HG02870 (cell line): ENCODE results near the gene LAMB1.

Source experiments
- ATAC-seq: cut with Tn5 transposase; IDR thresholded peaks from one replicate; pipeline ENCODE4 v1.9.1; 2021; ENCODE audit warnings: mild to moderate bottlenecking, moderate library complexity; ENCODE audit not compliant: unreplicated experiment

Gene LAMB1

GRCh38 chr7:108018668-108019067, 15.7 kb upstream of the LAMB1 start:
- ATAC-seq: no peak

DNA sequence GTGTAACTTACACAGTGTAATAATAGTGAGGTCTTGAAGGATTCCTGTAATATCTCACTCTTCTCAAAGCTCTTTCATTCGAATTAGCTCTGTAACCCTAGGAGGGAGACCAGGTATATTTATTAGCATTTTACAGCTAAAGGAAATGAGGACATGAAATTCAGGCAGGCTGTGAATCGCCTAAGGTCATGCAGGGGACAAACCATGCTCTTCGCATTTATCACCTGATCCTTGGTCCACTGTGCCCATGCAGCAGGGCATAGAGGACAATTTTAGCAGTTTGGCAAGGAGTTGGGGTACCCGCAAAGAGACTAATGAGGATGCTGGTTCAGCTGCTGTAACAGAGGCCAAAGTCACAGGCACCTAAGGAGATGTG, 14.8 kb upstream of the LAMB1 start:
- no peak for ATAC-seq

- ATAC-seq: no peak
Observed at GRCh38 chr7:108016841-108017775, 14.1 kb upstream of the LAMB1 start.

GRCh38 chr7:108015740-108016139, 12.8 kb upstream of the LAMB1 start:
- no peak for ATAC-seq

DNA sequence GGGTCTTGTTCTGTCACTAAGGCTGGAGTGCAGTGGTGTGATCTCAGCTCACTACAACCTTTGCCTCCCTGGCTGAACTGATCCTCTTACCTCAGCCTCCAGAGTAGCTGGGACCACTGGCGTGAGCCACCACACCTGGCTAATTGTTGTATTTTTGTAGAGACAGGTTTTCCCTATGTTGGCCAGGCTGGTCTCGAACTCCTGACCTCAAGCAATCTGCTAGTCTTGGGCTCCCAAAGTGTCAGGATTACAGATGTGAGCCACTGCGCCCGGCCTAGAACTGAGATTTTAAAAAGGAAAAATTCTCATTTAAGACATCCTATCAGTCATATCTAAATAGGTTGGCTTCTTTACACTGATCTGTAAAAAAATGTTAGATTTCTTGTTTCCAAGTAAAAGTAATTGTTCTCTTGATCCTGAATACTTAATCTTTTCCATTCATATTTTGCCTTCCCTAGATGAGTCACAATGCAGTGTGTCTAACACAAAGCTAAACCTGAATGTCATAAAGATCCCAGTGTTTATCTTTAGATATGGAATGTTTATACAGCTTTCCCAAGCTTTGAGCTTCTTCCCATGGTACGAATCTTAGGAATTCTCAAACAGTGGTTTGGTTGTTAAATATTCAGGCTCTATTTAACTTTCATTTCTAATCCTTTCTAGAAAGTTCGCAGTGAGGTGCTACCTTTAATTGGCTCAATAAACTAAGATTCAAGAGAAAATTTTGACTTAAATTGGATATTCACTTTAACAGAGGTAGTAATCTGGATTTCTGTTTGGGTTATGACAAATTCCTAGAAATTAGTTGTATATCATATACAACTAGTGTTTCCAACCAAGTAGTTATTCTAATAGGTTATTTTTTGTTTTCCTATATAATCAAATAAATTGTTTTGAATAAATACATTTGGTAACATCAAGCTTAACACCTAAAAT, 12.1 kb upstream of the LAMB1 start:
- ATAC-seq: no peak

GRCh38 chr7:108014215-108014614, 11.3 kb upstream of the LAMB1 start:
- no peak for ATAC-seq

- no peak for ATAC-seq
Observed at GRCh38 chr7:108012499-108013430, 9.8 kb upstream of the LAMB1 start.

GRCh38 chr7:108010377-108010776, 7.4 kb upstream of the LAMB1 start:
- ATAC-seq: no peak

GRCh38 chr7:108009873-108010272, 6.9 kb upstream of the LAMB1 start:
- ATAC-seq: no peak

DNA sequence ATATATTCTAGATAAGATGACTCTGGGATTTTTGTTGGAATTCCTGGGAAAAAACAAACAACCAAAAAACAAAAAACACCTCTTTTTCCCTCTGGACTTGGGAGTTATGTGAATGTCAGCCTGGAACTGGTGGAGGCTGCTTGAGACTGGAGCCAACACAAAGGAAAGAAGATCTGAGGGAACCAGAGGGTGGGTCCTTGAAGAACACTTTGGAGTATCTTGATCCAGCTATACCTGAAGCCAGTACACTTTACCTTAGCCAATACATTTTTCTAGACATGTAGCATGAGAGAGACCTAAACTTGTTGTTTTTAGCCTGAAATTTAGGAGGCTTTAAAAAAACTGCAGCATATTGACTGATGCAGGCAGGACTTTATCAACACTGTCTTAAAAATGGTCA, 5.9 kb upstream of the LAMB1 start:
- no peak for ATAC-seq

DNA sequence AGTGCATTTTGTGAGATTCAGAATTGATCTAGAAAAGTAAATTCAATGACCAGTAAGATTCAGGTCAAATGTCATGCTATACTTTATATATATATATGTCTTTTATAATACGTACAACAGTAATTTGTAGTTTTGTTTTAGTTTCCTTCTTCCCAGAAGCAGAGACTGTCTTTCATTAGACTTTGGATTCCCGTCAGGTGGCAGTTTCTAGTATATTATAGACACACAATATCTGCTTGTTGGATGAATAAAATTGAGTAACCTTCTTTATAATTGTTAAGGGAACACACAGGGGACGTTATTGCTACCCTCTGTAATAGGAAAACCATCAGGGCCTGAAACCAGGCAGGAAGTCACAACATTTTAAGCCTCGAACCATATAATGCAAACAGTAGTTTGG, 5.3 kb upstream of the LAMB1 start:
- ATAC-seq: no peak

DNA sequence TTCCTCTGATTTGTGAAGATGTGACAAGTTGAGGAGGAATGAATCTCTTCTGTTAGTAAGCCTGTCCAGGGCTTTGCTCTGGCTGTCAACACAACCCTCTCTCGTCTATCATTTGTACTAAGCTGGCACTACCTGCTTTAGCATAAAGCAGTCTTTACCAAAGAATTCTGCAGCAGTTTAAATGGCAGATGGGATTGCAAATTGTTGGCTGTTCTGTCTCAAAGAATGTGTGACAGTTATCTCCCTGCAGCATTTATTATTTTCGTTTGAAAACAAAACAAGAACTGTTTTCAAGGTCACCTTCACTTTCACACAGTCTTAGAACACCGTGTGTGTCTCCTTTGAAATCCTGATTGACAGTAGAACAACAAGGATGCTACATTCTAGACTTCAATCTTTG, 4.8 kb upstream of the LAMB1 start:
- no peak for ATAC-seq

DNA sequence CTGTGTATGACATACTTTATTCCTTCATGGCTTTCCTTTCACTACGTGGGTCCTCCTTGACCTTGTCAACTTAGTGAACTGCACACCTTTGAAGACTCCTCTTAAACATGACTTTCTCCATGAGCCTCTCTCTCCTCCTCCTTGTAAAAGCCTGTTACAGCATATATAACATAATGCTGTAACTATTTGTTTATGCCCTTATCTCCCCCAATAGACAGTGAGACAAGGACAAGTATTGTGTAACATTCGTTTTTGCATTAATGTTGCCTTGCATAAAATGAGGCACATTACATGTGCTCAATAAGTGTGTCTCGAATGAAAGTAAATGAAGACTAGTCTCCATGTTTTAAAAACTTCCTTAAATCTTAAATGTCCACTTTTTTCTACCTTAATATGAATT, 4.3 kb upstream of the LAMB1 start:
- no peak for ATAC-seq

- no peak for ATAC-seq
Observed at GRCh38 chr7:108004220-108005142, 1.5 kb upstream of the LAMB1 start.

- ATAC-seq: no peak
Observed at GRCh38 chr7:108003599-108003935, 606 bp upstream of the LAMB1 start.

- ATAC-seq: no peak
Observed at GRCh38 chr7:108001764-108002725, 916 bp downstream of the LAMB1 start.

DNA sequence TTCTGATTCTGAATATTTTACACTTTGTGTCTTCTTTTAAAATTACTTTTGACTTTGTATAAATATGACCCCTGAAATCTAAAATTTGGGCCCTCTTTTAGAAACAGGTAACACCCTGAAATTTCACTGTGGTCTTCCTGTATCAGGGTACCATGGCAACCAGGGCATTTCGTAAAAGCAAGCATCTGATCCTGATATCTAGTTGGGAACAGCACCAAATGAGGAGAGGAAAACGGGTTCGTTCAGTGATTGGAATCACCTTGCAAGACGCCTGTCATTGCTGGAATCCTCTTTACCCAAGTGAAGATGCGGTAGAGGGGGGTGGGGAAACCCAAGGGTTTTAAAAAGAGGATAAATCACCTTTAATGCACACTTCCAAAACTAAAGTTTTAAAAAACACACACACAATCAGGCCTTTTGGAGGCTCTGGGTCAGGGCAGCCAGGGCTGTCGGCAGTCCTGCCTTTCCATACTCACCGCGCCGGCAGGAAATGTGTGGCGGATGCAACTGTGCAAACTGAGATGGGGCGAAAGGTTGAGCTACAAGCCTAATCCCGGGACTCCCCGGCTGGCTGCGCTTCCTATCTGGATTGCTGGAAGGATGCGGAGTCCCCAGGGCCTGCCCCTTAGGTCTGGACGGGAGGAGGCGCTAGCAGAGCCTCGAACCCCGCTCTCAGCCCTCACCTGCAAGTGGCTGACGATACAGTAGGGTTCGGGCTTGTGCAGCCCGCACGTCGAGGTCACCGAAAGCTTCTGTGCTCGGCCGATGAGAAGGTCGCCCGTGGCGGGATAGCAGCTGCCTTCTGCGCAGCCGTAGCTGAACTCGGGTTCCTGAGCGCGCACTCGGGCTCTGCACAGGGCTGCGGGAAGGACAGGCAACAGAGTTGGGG, 1.8 kb downstream of the LAMB1 start:
- no peak for ATAC-seq
